ENCODE data around the gene ANKRD37. TPM values are rescaled to one million over a fixed set of nuclear protein-coding genes. Genes with fewer than 3 reads are reported as not detected.

Gene ANKRD37
- total RNA-seq, 1 donor from 2014 or later, result 4.6 TPM

GRCh38 chr4:185357211-185357610 is 39.4 kb upstream of the ANKRD37 start:
- no peak for TF ChIP-seq CTCF (IDR thresholded peaks at IDR 0.05; ENCODE audit: partially characterized antibody, unreplicated experiment)
- Mint-ChIP-seq H3K27me3 (ENCODE audit: unreplicated experiment) (no peaks in the 10 kb centered on the region), H3K9me3 (ENCODE audit: unreplicated experiment) (no peaks in the 10 kb centered on the region), H3K4me1 (ENCODE audit: low read depth, unreplicated experiment) (peaks cover 13% of the 10 kb centered on the region), H3K4me3 (ENCODE audit: unreplicated experiment) (no peak overlapping the region), H3K27ac (ENCODE audit: unreplicated experiment) (no peak overlapping the region), H3K36me3 (ENCODE audit: unreplicated experiment) (no peaks in the 10 kb centered on the region)
- DNase-seq, result no peak

- no peak overlapping the region for H3K27ac Mint-ChIP-seq (ENCODE audit: unreplicated experiment)
- H3K4me1 Mint-ChIP-seq (ENCODE audit: low read depth, unreplicated experiment), result peaks cover 12% of the 10 kb centered on the region
- H3K27me3 Mint-ChIP-seq (ENCODE audit: unreplicated experiment), result no peaks in the 10 kb centered on the region
- TF ChIP-seq CTCF (IDR thresholded peaks at IDR 0.05; ENCODE audit: partially characterized antibody, unreplicated experiment), result no peak
- H3K9me3 Mint-ChIP-seq (ENCODE audit: unreplicated experiment), result no peaks in the 10 kb centered on the region
- H3K36me3 Mint-ChIP-seq (ENCODE audit: unreplicated experiment), result no peaks in the 10 kb centered on the region
- DNase-seq, result no peak
- no peak overlapping the region for H3K4me3 Mint-ChIP-seq (ENCODE audit: unreplicated experiment)
These were observed 38.8 kb upstream of the ANKRD37 start for GRCh38 chr4:185357733-185358440.

GRCh38 chr4:185358514-185358913 is 38.1 kb upstream of the ANKRD37 start:
- Mint-ChIP-seq H3K36me3 (ENCODE audit: unreplicated experiment) (no peaks in the 10 kb centered on the region), H3K4me1 (ENCODE audit: low read depth, unreplicated experiment) (peaks cover 18% of the 10 kb centered on the region), H3K27ac (ENCODE audit: unreplicated experiment) (no peak overlapping the region)

GRCh38 chr4:185358959-185359358 is 37.7 kb upstream of the ANKRD37 start:
- no peak overlapping the region for H3K4me3 Mint-ChIP-seq (ENCODE audit: unreplicated experiment)
- H3K9me3 Mint-ChIP-seq (ENCODE audit: unreplicated experiment), result no peaks in the 10 kb centered on the region
- H3K36me3 Mint-ChIP-seq (ENCODE audit: unreplicated experiment), result no peaks in the 10 kb centered on the region
- DNase-seq, result no peak
- no peak for TF ChIP-seq CTCF (IDR thresholded peaks at IDR 0.05; ENCODE audit: partially characterized antibody, unreplicated experiment)
- no peaks in the 10 kb centered on the region for H3K27me3 Mint-ChIP-seq (ENCODE audit: unreplicated experiment)
- H3K4me1 Mint-ChIP-seq (ENCODE audit: low read depth, unreplicated experiment), result peaks cover 18% of the 10 kb centered on the region
- no peak overlapping the region for H3K27ac Mint-ChIP-seq (ENCODE audit: unreplicated experiment)

More at GRCh38 chr4:185358514-185358913, 38.1 kb upstream of the ANKRD37 start:
- no peaks in the 10 kb centered on the region for H3K9me3 Mint-ChIP-seq (ENCODE audit: unreplicated experiment)
- no peaks in the 10 kb centered on the region for H3K27me3 Mint-ChIP-seq (ENCODE audit: unreplicated experiment)
- no peak for DNase-seq
- no peak overlapping the region for H3K4me3 Mint-ChIP-seq (ENCODE audit: unreplicated experiment)
- no peak for TF ChIP-seq CTCF (IDR thresholded peaks at IDR 0.05; ENCODE audit: partially characterized antibody, unreplicated experiment)

- Mint-ChIP-seq H3K36me3 (ENCODE audit: unreplicated experiment) (no peaks in the 10 kb centered on the region), H3K4me1 (ENCODE audit: low read depth, unreplicated experiment) (peaks cover 18% of the 10 kb centered on the region), H3K27ac (ENCODE audit: unreplicated experiment) (no peak overlapping the region), H3K9me3 (ENCODE audit: unreplicated experiment) (no peaks in the 10 kb centered on the region), H3K4me3 (ENCODE audit: unreplicated experiment) (no peak overlapping the region), H3K27me3 (ENCODE audit: unreplicated experiment) (no peaks in the 10 kb centered on the region)
- TF ChIP-seq CTCF (IDR thresholded peaks at IDR 0.05; ENCODE audit: partially characterized antibody, unreplicated experiment), result no peak
- DNase-seq, result no peak
These were observed 36.7 kb upstream of the ANKRD37 start for GRCh38 chr4:185359767-185360446.
